Nephron (organoid): ENCODE measurements around the gene COX14.

Source experiments
- H3K27ac Mint-ChIP-seq, 3 experiments: 2 replicates each; pipeline ENCODE4 v1.8.0; 2020; ENCODE audit warnings: mixed read lengths in 3 of 3, mild to moderate bottlenecking in 2 of 3, moderate library complexity in 1 of 3
- H3K27me3 Mint-ChIP-seq: 2 replicates; pipeline ENCODE4 v1.8.0; 2021; ENCODE audit warnings: low read depth, mild to moderate bottlenecking, moderate library complexity, mixed read lengths
- H3K36me3 Mint-ChIP-seq: 2 replicates; pipeline ENCODE4 v1.8.0; 2020; ENCODE audit warnings: low read depth, mixed read lengths
- H3K4me1 Mint-ChIP-seq: 2 replicates; pipeline ENCODE4 v1.8.0; 2020; ENCODE audit warnings: mixed read lengths
- H3K4me3 Mint-ChIP-seq, 3 experiments: 2 replicates each; pipeline ENCODE4 v1.8.0; 2020; ENCODE audit warnings: mild to moderate bottlenecking in 3 of 3, mixed read lengths in 3 of 3, moderate library complexity in 2 of 3
- H3K9me3 Mint-ChIP-seq: 2 replicates; pipeline ENCODE4 v1.8.0; 2020; ENCODE audit warnings: mixed read lengths
- CTCF ChIP-seq, 3 experiments: fragments of 200-600 bp; sonication (generic); IDR thresholded peaks; one replicate each; pipeline ENCODE4 v1.5.0; 2021; ENCODE audit warnings: antibody characterized with exemption in 3 of 3; ENCODE audit not compliant: unreplicated experiment in 3 of 3

The COX14 gene

GRCh38 chr12:50102646-50103309, 9.3 kb upstream of the COX14 start:
- Mint-ChIP-seq H3K9me3 (no peaks in the 10 kb centered on the region), H3K4me3 (no peak overlapping the region)
- TF ChIP-seq CTCF (IDR thresholded peaks at IDR 0.05; ENCODE audit: unreplicated experiment in 3 of 3): no peak

DNA sequence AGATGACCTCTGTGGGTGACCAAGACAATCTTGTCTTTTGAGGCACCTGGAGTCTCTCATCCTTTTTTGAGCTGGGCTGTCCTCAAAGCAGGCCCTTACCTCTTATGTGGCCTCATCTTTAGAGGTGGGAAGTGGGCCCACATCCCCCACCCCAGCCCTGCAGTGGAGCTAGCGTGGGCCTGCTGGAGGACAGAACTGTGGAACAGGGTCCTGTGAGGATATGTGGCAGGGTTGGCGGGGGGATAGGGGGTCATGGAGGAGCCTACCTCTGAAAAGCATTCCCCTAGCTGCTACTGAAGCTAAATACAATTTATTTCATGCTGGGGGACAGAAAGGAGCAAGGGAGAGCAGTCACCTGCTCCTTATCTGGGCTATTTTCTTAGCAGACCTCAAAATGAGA, 8.7 kb upstream of the COX14 start:
- Mint-ChIP-seq H3K4me3 (no peak overlapping the region), H3K27ac (peak overlapping the region; percentile 71 to 89 (median 71)), H3K27me3 (no peaks in the 10 kb centered on the region), H3K4me1 (peaks cover 44% of the 10 kb centered on the region), H3K9me3 (no peaks in the 10 kb centered on the region), H3K36me3 (peaks cover 32% of the 10 kb centered on the region)
- no peak for TF ChIP-seq CTCF (IDR thresholded peaks at IDR 0.05; ENCODE audit: unreplicated experiment in 3 of 3)

More at GRCh38 chr12:50102646-50103309, 9.3 kb upstream of the COX14 start:
- H3K36me3 Mint-ChIP-seq: peaks cover 38% of the 10 kb centered on the region
- H3K4me1 Mint-ChIP-seq: peaks cover 41% of the 10 kb centered on the region
- peak overlapping the region; percentile 71 to 89 (median 71) for H3K27ac Mint-ChIP-seq
- H3K27me3 Mint-ChIP-seq: no peaks in the 10 kb centered on the region

- TF ChIP-seq CTCF (IDR thresholded peaks at IDR 0.05; ENCODE audit: unreplicated experiment in 3 of 3): no peak
- Mint-ChIP-seq H3K27ac (peak within 1 kb of the TSS; percentile 71 to 89 (median 71)), H3K4me3 (peak within 1 kb of the TSS; percentile 32 to 67 (median 60)), H3K36me3 (peaks cover 27% of the 10 kb centered on the region), H3K27me3 (no peaks in the 10 kb centered on the region), H3K4me1 (peaks cover 48% of the 10 kb centered on the region), H3K9me3 (no peaks in the 10 kb centered on the region)
Observed at GRCh38 chr12:50103767-50104321, 8.2 kb upstream of the COX14 start, which contains the start of gene GPD1. TSS of gene GPD1 (plus strand) at chr12:50104008. CDS start at chr12:50104051, 43 bp downstream.

- Mint-ChIP-seq H3K27me3 (no peaks in the 10 kb centered on the region), H3K4me1 (peaks cover 48% of the 10 kb centered on the region), H3K4me3 (peak overlapping the region; percentile 32 to 67 (median 60)), H3K27ac (peak overlapping the region; percentile 70 to 89 (median 71)), H3K9me3 (no peaks in the 10 kb centered on the region), H3K36me3 (peaks cover 19% of the 10 kb centered on the region)
- TF ChIP-seq CTCF (IDR thresholded peaks at IDR 0.05; ENCODE audit: unreplicated experiment in 3 of 3): no peak
Observed at GRCh38 chr12:50104417-50105366, 7.3 kb upstream of the COX14 start.

DNA sequence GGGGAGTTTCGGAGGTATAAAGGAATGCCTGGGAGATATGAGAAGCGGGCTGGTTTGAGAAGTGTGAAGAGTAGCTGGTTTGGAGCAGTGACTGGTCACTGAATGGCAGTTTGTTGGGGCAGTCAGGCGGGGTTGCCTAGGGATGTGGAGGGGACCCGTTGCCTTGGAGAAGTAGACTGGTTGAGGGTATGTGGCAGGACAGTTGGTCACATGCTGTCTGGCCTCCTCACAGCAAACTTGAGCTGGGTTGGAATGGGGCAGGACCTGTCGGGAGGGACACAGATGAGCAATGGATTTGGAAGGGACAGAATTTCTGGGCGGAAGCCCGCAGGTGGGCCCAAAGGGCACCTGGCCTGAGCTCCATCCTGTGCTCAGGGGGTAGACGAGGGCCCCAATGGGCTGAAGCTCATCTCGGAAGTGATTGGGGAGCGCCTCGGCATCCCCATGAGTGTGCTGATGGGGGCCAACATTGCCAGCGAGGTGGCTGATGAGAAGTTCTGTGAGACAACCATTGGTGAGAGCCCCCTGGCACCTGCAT, 6.1 kb upstream of the COX14 start:
- Mint-ChIP-seq H3K27ac (peak overlapping the region; percentile 23 to 86 (median 68)), H3K36me3 (peaks cover 8% of the 10 kb centered on the region), H3K4me3 (peak overlapping the region in 2 of 3 experiments; percentile 1 to 58), H3K27me3 (no peaks in the 10 kb centered on the region), H3K4me1 (peaks cover 59% of the 10 kb centered on the region), H3K9me3 (no peaks in the 10 kb centered on the region)
- no peak for TF ChIP-seq CTCF (IDR thresholded peaks at IDR 0.05; ENCODE audit: unreplicated experiment in 3 of 3)
